KBM-7 (cell line): ENCODE measurements around the gene BMPR2.
A peak's percentile ranks its signal among the peaks of the same experiment; 100 is the strongest.
"Not testable (repeated sequence)": the region's sequence is repeated elsewhere in the genome, so short reads cannot be mapped to it uniquely, and the experiment has no call there.

Experiments
- DNase-seq: peaks from one replicate; pipeline ENCODE4 v3.0.0-alpha.2; 2015
- in situ Hi-C: fragments of 300-500 bp; cut with MboI; formaldehyde crosslinking; loops from 2 replicates; pipeline ENCODE4 v1.14.3; 2020; ENCODE audit warnings: low sequenced_read_pairs, low pct_unique_long_range_greater_than_20kb, mixed read lengths

BMPR2 gene

GRCh38 chr2:202378001-202378400 lies 1.9 kb downstream of the BMPR2 start:
- no peak for DNase-seq
- in situ Hi-C loops: no loop called here

- DNase-seq: no peak
- in situ Hi-C loops: no loop called here
Observed at GRCh38 chr2:202378662-202379358, 2.7 kb downstream of the BMPR2 start.

- in situ Hi-C loops: no loop called here
Observed at GRCh38 chr2:202382684-202383083, 6.6 kb downstream of the BMPR2 start.

GRCh38 chr2:202386495-202386894 lies 10.4 kb downstream of the BMPR2 start:
- in situ Hi-C loops, DNase-seq: not testable (repeated sequence)

More at GRCh38 chr2:202382684-202383083, 6.6 kb downstream of the BMPR2 start:
- DNase-seq: no peak

- in situ Hi-C loops: no loop called here
- no peak for DNase-seq
Observed at GRCh38 chr2:202387608-202388342, 11.6 kb downstream of the BMPR2 start.

- in situ Hi-C loops: no loop called here
Observed at GRCh38 chr2:202400941-202401340, 24.8 kb downstream of the BMPR2 start.

GRCh38 chr2:202405798-202406197 lies 29.7 kb downstream of the BMPR2 start:
- no peak for DNase-seq
- in situ Hi-C loops: no loop called here

More at GRCh38 chr2:202400941-202401340, 24.8 kb downstream of the BMPR2 start:
- no peak for DNase-seq

- in situ Hi-C loops: no loop called here
- no peak for DNase-seq
Observed at GRCh38 chr2:202406445-202406978, 30.4 kb downstream of the BMPR2 start.

- DNase-seq: no peak
- in situ Hi-C loops: no loop called here
Observed at GRCh38 chr2:202408546-202409140, 32.5 kb downstream of the BMPR2 start.

GRCh38 chr2:202410092-202410491 lies 34.0 kb downstream of the BMPR2 start:
- DNase-seq: no peak
- in situ Hi-C loops: no loop called here

GRCh38 chr2:202411097-202411496 lies 35.0 kb downstream of the BMPR2 start:
- in situ Hi-C loops: no loop called here
- no peak for DNase-seq

GRCh38 chr2:202418027-202418426 lies 41.9 kb downstream of the BMPR2 start:
- in situ Hi-C loops: no loop called here
- DNase-seq: no peak

- no peak for DNase-seq
- in situ Hi-C loops: no loop called here
Observed at GRCh38 chr2:202418511-202418910, 42.4 kb downstream of the BMPR2 start.

- in situ Hi-C loops: no loop called here
- no peak for DNase-seq
Observed at GRCh38 chr2:202423139-202423538, 47.0 kb downstream of the BMPR2 start.

- DNase-seq: no peak
- in situ Hi-C loops: no loop called here
Observed at GRCh38 chr2:202425036-202425435, 48.9 kb downstream of the BMPR2 start.

- DNase-seq: peak; percentile 55
- in situ Hi-C loops: no loop called here
Observed at GRCh38 chr2:202426751-202427150, 50.6 kb downstream of the BMPR2 start.

- DNase-seq: no peak
- in situ Hi-C loops: no loop called here
Observed at GRCh38 chr2:202429164-202429980, 53.2 kb downstream of the BMPR2 start.

- in situ Hi-C loops: no loop called here
- no peak for DNase-seq
Observed at GRCh38 chr2:202432776-202433175, 56.6 kb downstream of the BMPR2 start.

- in situ Hi-C loops: no loop called here
- no peak for DNase-seq
Observed at GRCh38 chr2:202434472-202434871, 58.3 kb downstream of the BMPR2 start.
